Vagina (tissue), 2 donors: Measurements from ENCODE around the gene TAX1BP1.

Source experiments
- CTCF ChIP-seq, 3 experiments: fragments of 450-650 bp in 2 of 3; fragments of 200-600 bp in 1 of 3; sonication (generic) in 1 of 3; IDR thresholded peaks; one replicate each; pipeline ENCODE4 v1.5.1; 2017 to 2019; ENCODE audit warnings: antibody characterized with exemption in 3 of 3, mild to moderate bottlenecking in 2 of 3, moderate library complexity in 2 of 3
- POLR2AphosphoS5 ChIP-seq, 2 donors: sonication (generic); formaldehyde crosslinking; IDR thresholded peaks; one replicate each; pipeline ENCODE4 v1.9.0; 2017; ENCODE audit warnings: antibody characterized with exemption in 2 of 2, mild to moderate bottlenecking in 2 of 2, low read depth in 1 of 2; ENCODE audit not compliant: insufficient read depth in 1 of 2

- no peak for TF ChIP-seq CTCF (IDR thresholded peaks at IDR 0.05)
- TF ChIP-seq POLR2AphosphoS5 (IDR thresholded peaks at IDR 0.05; ENCODE audit: insufficient read depth in 1 of 2, low read depth in 1 of 2): no peak
Measured at GRCh38 chr7:27860800-27861199, 120.8 kb downstream of the TAX1BP1 start.
